Measurements from ENCODE around the gene TMCC2. TPM values are rescaled to one million over a fixed set of nuclear protein-coding genes. Genes with fewer than 3 reads are reported as not detected.

Gene TMCC2
- total RNA-seq, 4 donors from 2014 or later = 2.4 to 6.1 (median 5.3) TPM

DNA sequence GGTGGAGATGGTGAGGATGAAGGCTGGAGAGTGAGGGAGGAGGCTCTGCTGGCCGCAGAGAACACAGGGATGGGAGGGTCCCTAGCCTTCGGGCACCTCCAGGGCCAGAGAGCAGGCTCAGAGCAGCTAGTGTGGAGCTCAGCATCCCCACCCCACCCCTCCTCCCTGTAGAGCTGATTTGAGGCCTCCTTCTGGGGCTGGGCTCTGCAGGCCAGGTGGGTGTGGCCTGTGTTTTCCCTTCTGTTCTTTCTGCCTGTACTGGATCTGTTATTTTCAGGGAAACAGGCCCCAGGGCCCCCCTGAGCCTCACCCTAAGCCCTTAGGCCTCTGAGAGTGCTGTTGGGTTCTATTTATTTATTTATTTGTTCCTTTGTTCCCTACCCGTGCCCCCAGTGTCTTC lies 44.8 kb downstream of the TMCC2 start:
- Histone ChIP-seq H3K4me3 (no peak overlapping the region), H3K36me3 (no peaks in the 10 kb centered on the region), H3K4me1 (no peaks in the 10 kb centered on the region), H3K27ac (no peak overlapping the region), H3K9me3 (no peaks in the 10 kb centered on the region), H3K27me3 (no peaks in the 10 kb centered on the region)
- no peak for TF ChIP-seq POLR2A (IDR thresholded peaks at IDR 0.05)
- TF ChIP-seq, protein P1, sequence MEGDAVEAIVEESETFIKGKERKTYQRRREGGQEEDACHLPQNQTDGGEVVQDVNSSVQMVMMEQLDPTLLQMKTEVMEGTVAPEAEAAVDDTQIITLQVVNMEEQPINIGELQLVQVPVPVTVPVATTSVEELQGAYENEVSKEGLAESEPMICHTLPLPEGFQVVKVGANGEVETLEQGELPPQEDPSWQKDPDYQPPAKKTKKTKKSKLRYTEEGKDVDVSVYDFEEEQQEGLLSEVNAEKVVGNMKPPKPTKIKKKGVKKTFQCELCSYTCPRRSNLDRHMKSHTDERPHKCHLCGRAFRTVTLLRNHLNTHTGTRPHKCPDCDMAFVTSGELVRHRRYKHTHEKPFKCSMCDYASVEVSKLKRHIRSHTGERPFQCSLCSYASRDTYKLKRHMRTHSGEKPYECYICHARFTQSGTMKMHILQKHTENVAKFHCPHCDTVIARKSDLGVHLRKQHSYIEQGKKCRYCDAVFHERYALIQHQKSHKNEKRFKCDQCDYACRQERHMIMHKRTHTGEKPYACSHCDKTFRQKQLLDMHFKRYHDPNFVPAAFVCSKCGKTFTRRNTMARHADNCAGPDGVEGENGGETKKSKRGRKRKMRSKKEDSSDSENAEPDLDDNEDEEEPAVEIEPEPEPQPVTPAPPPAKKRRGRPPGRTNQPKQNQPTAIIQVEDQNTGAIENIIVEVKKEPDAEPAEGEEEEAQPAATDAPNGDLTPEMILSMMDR (IDR thresholded peaks at IDR 0.05) = no peak
- intact Hi-C loops (cut with DNase I; ENCODE audit: low total_unique reads) = loop anchor here (2.0 kb wide), 1 partner anchor 52 kb away; no protein-coding TSS in a partner anchor
- no peak for DNase-seq

DNA sequence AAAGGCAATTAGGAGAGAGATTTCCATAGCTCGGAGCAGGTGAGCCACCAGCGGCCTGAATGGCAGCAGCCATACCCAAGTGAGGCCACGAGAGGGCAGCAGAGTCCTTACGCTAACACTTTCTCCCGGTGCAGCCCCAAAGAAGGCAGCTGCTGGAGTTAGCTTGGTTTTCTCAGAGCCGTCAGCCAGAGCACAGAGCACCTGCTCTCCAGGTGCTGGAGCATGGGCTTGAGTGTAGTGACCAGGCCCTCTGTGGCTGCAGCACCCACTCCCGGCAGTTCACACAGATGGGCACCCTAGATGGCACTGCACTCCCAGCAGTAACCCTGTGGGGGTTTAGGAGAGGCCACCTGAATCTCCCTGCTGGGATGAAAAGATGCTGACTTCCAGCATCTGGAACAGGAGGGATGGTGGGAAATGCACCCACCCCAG lies 45.8 kb downstream of the TMCC2 start:
- no peak overlapping the region for H3K4me3 ChIP-seq
- no peaks in the 10 kb centered on the region for H3K27me3 ChIP-seq
- no peaks in the 10 kb centered on the region for H3K4me1 ChIP-seq
- peak; percentile 84 to 86 for DNase-seq
- H3K9me3 ChIP-seq = no peaks in the 10 kb centered on the region
- H3K36me3 ChIP-seq = no peaks in the 10 kb centered on the region
- H3K27ac ChIP-seq = no peak overlapping the region
- no peak for TF ChIP-seq POLR2A (IDR thresholded peaks at IDR 0.05)
- TF ChIP-seq, protein P1 (IDR thresholded peaks at IDR 0.05) = peak; percentile 96 to 98 (median 98)
- intact Hi-C loops (cut with DNase I; ENCODE audit: low total_unique reads) = loop anchor here (2.0 kb wide), 1 partner anchor 51 kb away; no protein-coding TSS in a partner anchor

DNA sequence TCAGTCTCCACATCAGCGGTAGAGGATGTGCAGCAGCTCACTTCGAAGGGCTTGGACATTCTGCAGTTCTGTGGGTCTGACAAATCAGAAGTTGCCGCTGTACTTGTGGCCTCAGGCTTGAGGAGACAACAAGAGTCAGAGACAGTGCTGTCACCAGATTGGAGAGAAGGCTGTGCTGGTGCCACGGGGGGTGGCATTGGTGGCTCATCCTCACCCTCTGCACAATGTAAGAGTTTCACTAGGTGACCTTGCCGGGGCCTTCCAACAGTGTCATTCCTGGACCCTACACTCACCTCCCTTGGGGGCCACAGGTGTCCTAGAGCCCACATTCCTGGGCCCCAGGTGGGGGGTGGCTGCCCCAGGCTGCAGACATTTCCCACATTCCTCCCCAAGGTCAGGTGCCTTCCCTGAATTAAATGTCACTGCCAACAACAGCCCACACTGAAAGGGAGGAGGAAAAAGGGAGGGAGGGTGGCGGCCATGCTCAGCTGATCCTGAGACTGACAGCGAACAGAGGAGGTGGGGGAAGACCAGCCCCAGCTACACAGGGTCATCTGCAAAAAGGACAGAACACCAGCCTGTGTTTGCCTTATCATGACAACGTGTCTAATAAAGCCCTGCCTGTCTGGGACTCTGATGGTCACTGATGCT lies 46.4 kb downstream of the TMCC2 start:
- H3K9me3 ChIP-seq = no peaks in the 10 kb centered on the region
- DNase-seq = no peak
- H3K4me1 ChIP-seq = no peaks in the 10 kb centered on the region
- H3K4me3 ChIP-seq = no peak overlapping the region
- no peak for TF ChIP-seq POLR2A (IDR thresholded peaks at IDR 0.05)
- TF ChIP-seq, protein P1 (IDR thresholded peaks at IDR 0.05) = no peak
- H3K27me3 ChIP-seq = no peaks in the 10 kb centered on the region
- no peaks in the 10 kb centered on the region for H3K36me3 ChIP-seq
- intact Hi-C loops (cut with DNase I; ENCODE audit: low total_unique reads) = no loop called here
- no peak overlapping the region for H3K27ac ChIP-seq

DNA sequence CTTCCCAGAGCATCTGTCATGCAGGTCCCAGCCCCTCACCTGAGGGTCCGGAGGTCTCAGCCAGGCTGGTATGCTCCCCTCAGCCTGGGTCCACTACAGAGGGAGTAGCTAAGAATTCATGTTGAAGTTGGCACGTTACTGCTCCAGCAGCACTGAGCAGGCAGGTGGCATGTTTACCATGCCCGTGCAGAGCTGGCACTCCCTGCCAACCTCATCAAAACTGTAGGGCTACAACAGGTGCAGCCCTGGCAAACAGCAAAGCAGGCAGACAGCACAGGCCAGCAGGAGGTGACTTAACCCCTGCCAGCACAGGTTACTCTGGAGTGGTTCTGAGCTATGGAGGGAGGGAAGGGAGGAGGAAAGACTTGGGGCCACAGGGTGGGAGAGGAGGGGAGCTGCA lies 47.4 kb downstream of the TMCC2 start:
- no peaks in the 10 kb centered on the region for H3K4me1 ChIP-seq
- no peaks in the 10 kb centered on the region for H3K27me3 ChIP-seq
- H3K4me3 ChIP-seq = no peak overlapping the region
- no peak for DNase-seq
- H3K27ac ChIP-seq = no peak overlapping the region
- TF ChIP-seq, protein P1 (IDR thresholded peaks at IDR 0.05) = no peak
- TF ChIP-seq POLR2A (IDR thresholded peaks at IDR 0.05) = no peak
- no peaks in the 10 kb centered on the region for H3K36me3 ChIP-seq
- intact Hi-C loops (cut with DNase I; ENCODE audit: low total_unique reads) = no loop called here
- no peaks in the 10 kb centered on the region for H3K9me3 ChIP-seq

DNA sequence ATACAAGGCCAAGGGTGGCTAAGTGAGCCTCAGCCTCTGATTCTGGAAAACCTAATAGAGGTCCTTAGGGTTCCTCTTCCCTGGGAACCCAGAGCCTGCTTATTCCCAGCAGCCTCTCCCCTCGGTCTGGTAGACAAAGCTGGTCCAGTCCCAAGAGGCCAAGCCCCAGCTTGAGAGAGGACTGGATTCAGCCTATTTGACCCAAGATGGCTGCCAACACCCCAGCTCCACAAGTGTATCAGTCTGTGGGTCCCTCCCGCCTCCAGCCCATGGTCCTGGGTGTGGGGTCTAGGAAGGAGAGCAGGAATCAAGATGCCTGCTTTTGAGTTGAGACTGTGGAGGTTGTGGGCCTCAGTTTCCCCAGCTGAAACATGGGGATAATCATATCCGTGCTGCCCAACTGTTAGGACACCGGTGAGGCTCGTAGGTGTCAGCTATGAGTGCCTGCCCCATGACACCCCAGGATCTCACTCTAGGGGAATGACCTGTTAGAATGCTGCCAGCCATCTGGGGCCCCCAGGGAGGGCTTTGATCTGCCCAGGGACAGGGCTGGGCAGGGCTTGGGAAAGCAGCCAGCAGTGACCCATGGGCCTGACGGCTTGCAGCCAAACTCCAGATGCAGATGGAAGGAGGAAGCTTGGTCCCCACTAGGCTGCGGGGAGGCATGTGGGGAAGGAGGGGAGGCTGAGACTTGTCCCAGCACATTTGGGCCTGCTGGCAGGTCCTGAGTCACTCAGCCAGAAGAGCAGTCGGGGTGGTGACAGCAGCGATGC lies 48.4 kb downstream of the TMCC2 start:
- Histone ChIP-seq H3K27ac (no peak overlapping the region), H3K4me1 (no peaks in the 10 kb centered on the region), H3K4me3 (no peak overlapping the region), H3K9me3 (no peaks in the 10 kb centered on the region), H3K27me3 (no peaks in the 10 kb centered on the region), H3K36me3 (no peaks in the 10 kb centered on the region)
- no peak for DNase-seq
- TF ChIP-seq, protein P1 (IDR thresholded peaks at IDR 0.05) = no peak
- no peak for TF ChIP-seq POLR2A (IDR thresholded peaks at IDR 0.05)
- intact Hi-C loops (cut with DNase I; ENCODE audit: low total_unique reads) = no loop called here

Data from uterus (tissue), 4 donors.